Muscle layer of duodenum (tissue), 2 donors: ENCODE results near the gene PLXNA4.
A peak's percentile ranks its signal among the peaks of the same experiment; 100 is the strongest.

Experiments used
- H3K27ac ChIP-seq: one replicate; pipeline ENCODE4 v1.7.0; 2013; ENCODE audit warnings: mild to moderate bottlenecking, low read length
- H3K27me3 ChIP-seq: one replicate; pipeline ENCODE4 v1.7.0; 2013; ENCODE audit warnings: low read depth, mild to moderate bottlenecking, control low read depth, low read length
- H3K36me3 ChIP-seq, 2 donors: one replicate each; pipeline ENCODE4 v1.7.0; 2013; ENCODE audit warnings: low read length in 2 of 2, control low read depth in 1 of 2, mild to moderate bottlenecking in 1 of 2; ENCODE audit not compliant: insufficient read depth in 2 of 2, control insufficient read depth in 1 of 2
- H3K4me1 ChIP-seq, 2 donors: one replicate each; pipeline ENCODE4 v1.7.0; 2013; ENCODE audit warnings: low read length in 2 of 2, mild to moderate bottlenecking in 2 of 2, control low read depth in 1 of 2, moderate library complexity in 1 of 2; ENCODE audit not compliant: insufficient read depth in 2 of 2, control insufficient read depth in 1 of 2
- H3K4me3 ChIP-seq, 2 donors: one replicate each; pipeline ENCODE4 v1.7.0; 2013; ENCODE audit warnings: low read length in 2 of 2, low read depth in 1 of 2, mild to moderate bottlenecking in 1 of 2
- H3K9me3 ChIP-seq, 2 donors: one replicate each; pipeline ENCODE4 v1.7.0; 2013; ENCODE audit warnings: low read length in 2 of 2, control low read depth in 1 of 2, mild to moderate bottlenecking in 1 of 2; ENCODE audit not compliant: control insufficient read depth in 1 of 2
- donor health status: healthy.

The PLXNA4 gene

GRCh38 chr7:132584796-132585494 is 8.7 kb upstream of the PLXNA4 start:
- H3K4me1 ChIP-seq = no peaks in the 10 kb centered on the region
- H3K27me3 ChIP-seq = no peaks in the 10 kb centered on the region
- H3K4me3 ChIP-seq = no peak overlapping the region
- H3K9me3 ChIP-seq = no peaks in the 10 kb centered on the region
- H3K36me3 ChIP-seq = no peaks in the 10 kb centered on the region
- H3K27ac ChIP-seq = no peak overlapping the region

- Histone ChIP-seq H3K4me3 (no peak overlapping the region), H3K9me3 (no peaks in the 10 kb centered on the region), H3K36me3 (no peaks in the 10 kb centered on the region), H3K4me1 (peaks cover 0 to 4% of the 10 kb centered on the region in 2 donors), H3K27me3 (peaks cover 7% of the 10 kb centered on the region), H3K27ac (no peak overlapping the region)
Measured at GRCh38 chr7:132581431-132581830, 5.2 kb upstream of the PLXNA4 start.

DNA sequence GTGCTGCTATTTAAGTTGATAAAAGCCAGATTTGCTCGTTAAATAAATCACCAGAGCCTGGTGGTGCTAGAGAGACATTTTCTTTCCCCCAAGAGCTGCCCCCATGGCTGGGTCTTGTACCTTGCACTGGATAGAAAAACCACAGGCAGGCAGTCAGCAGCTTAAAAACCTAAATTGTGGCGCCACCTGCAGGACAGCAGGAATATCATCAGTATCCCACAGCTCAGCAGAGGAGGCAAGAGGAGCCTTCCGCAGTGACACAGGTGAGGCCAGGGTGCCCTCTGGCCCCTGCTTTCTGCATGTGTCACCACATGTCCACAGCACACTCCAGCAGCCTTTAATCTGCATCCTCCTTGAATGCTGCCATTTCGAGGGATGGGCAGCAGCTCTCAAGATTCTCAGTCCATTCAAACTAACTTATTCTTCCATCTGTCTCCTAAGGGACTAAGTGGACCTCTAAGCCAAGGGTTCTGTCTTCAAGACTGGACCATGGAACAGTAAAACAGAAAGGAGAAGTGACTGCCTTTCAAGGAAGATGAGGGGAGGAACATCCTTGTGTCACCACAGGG is 4.5 kb upstream of the PLXNA4 start:
- H3K27me3 ChIP-seq = peaks cover 7% of the 10 kb centered on the region
- no peaks in the 10 kb centered on the region for H3K36me3 ChIP-seq
- H3K9me3 ChIP-seq = no peaks in the 10 kb centered on the region
- no peak overlapping the region for H3K4me3 ChIP-seq
- no peak overlapping the region for H3K27ac ChIP-seq
- H3K4me1 ChIP-seq = peaks cover 0 to 10% of the 10 kb centered on the region in 2 donors

GRCh38 chr7:132580277-132580676 is 4.0 kb upstream of the PLXNA4 start:
- Histone ChIP-seq H3K27me3 (peaks cover 7% of the 10 kb centered on the region), H3K27ac (no peak overlapping the region), H3K9me3 (no peaks in the 10 kb centered on the region), H3K4me3 (no peak overlapping the region), H3K4me1 (peaks cover 0 to 15% of the 10 kb centered on the region in 2 donors), H3K36me3 (no peaks in the 10 kb centered on the region)

DNA sequence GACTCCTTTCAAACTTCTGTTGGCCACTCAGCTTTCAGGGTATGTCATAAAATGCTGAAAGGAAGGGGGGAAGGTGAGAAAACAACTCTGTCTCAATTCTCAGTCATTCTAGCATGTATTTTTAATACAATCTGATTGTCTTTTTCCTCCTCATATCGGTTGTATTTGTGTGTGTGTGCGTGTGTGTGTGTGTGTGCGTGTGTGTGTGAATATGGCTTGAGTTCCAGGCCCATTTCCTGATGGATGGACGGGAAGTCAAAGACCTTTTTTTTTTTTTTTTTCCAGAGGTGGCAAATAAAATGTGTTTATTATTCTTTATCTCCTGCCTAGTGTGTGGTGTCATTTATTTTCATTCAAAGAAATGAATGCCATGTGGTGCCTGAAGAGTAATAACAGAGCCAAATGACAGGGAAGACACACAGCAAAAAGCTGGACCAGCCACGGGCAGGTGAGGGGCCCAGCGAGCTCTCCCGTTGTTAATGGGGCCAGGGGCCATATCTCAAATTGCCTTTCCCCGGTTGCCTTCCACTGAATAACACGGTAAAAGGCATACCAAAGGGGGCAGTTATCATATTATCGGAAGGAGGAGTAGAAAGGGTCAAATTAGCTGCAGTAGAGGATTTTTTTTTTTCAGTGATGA is 3.1 kb upstream of the PLXNA4 start:
- H3K27me3 ChIP-seq = peaks cover 14% of the 10 kb centered on the region

DNA sequence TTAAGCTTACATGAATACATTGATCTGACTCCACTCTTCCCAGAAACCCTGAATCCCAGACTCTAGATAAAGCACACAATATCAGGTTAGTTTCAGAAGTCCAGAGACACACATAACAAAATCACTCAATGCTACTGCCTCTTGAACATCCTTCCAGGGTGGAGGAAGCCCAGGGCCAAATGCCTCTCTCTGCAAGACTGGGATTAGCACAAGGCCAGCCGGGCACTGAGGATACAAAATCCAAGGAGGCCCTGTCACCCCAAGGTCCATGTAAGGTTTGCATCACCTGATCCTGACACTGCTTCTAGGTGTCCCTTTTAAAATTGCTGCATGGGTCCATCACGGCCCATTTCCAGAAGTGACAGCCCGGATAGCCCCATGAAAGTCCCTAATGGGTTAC is 2.6 kb upstream of the PLXNA4 start:
- Histone ChIP-seq H3K36me3 (no peaks in the 10 kb centered on the region), H3K4me1 (peaks cover 0 to 29% of the 10 kb centered on the region in 2 donors), H3K9me3 (no peaks in the 10 kb centered on the region), H3K27ac (no peak overlapping the region), H3K4me3 (no peak overlapping the region), H3K27me3 (peaks cover 19% of the 10 kb centered on the region)

More for the DNA sequence above, 3.1 kb upstream of the PLXNA4 start:
- H3K4me1 ChIP-seq = peaks cover 0 to 24% of the 10 kb centered on the region in 2 donors
- no peaks in the 10 kb centered on the region for H3K9me3 ChIP-seq
- no peak overlapping the region for H3K4me3 ChIP-seq
- no peaks in the 10 kb centered on the region for H3K36me3 ChIP-seq
- no peak overlapping the region for H3K27ac ChIP-seq

DNA sequence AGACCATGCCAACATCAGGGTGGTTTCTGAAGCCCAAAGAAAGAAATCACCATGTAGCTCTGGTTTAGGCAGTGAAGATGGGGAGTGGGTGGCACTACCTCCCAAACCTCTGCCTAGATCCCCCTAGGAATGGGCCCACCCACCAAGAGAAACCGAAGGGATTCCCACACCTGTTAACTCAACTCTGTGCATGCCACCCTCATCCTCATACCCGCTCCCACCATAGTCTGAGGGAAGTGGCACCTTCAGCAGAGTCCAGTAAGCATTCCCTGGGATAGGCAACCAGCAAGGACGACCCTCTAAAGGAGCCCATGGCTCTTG is 1.7 kb upstream of the PLXNA4 start:
- no peaks in the 10 kb centered on the region for H3K36me3 ChIP-seq
- no peak overlapping the region for H3K27ac ChIP-seq
- H3K4me3 ChIP-seq = no peak overlapping the region
- H3K4me1 ChIP-seq = peaks cover 0 to 29% of the 10 kb centered on the region in 2 donors
- H3K9me3 ChIP-seq = no peaks in the 10 kb centered on the region
- H3K27me3 ChIP-seq = peaks cover 19% of the 10 kb centered on the region

DNA sequence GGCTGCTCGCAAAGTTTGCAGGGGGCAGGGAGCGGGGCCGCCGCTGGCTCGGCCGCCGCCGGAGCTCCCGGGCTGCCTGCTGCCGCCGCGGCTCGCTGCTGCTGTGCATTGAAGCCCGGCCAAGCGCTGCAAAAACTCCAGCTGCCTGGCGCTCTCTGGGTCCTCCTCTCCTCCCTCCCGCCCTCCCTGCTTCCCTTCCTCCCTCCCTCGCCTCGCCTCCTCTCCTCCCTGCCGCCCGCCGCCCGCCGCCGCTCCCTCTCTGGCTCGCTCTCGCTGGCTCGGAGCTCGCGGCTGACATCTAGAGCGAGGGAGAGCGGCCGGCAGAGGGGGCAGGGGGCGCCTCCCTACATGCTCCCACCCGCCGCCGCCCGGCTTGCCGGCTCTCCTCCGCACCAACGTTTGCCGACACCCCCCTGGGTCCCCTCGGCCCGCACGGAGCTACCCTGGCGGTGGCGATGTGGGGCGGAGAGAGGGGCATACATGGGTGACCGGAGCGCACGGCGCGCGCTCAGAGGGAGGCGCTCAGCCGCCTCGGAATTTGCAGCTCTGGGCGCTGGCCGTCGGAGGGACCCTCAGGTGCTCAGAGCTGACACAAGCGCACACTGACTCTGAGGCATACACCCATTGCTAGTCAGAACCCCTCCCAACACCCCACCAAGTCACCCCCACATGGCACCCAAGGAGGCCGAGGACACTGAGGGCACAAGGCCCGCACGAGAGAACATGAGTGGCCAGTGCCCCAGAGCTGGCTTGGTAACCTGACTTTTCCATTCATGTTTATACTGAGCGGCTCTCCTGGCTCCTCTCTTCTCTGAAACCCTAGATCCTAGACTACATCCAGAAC is 1.2 kb upstream of the PLXNA4 start:
- H3K27me3 ChIP-seq = peaks cover 22% of the 10 kb centered on the region
- H3K36me3 ChIP-seq = no peaks in the 10 kb centered on the region
- H3K4me1 ChIP-seq = peaks cover 0 to 29% of the 10 kb centered on the region in 2 donors
- peak overlapping the region in 1 of 2 donors; percentile 53 for H3K4me3 ChIP-seq
- H3K27ac ChIP-seq = no peak overlapping the region
- no peaks in the 10 kb centered on the region for H3K9me3 ChIP-seq

- Histone ChIP-seq H3K27me3 (peaks cover 30% of the 10 kb centered on the region), H3K4me1 (peaks cover 0 to 29% of the 10 kb centered on the region in 2 donors), H3K9me3 (no peaks in the 10 kb centered on the region), H3K36me3 (no peaks in the 10 kb centered on the region), H3K27ac (no peak overlapping the region), H3K4me3 (peak overlapping the region; percentile 62 to 66)
Measured at GRCh38 chr7:132576721-132577085, 433 bp upstream of the PLXNA4 start.

DNA sequence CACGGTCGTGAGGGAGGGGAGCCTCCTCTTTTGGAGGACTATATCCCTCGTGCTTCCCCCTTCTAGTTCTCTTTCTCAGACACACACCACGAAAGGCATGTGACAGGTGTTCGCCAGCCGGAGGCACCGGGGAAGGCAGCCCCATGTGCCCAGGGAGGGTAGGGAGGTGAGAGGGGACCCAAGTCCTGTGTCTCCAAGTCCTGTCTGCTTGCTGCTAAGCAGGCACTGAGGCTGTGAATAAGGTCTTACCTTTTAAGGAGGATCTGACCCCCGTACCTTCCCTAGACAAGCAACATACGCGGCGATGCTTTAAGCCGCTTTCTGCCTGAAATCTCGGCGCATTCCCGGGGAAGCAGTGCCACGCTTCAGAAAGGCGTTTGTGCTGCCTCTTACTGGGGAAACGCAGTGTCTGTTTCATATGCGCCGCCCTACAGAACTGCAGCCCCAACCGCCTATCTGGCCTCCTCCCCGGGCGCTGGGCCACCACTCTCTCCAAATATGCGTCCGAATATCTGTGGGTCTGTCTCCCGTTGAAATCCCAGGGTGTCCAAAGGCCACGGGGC is 770 bp downstream of the PLXNA4 start:
- H3K4me3 ChIP-seq = peak overlapping the region; percentile 62 to 66
- peaks cover 0 to 29% of the 10 kb centered on the region in 2 donors for H3K4me1 ChIP-seq
- no peaks in the 10 kb centered on the region for H3K36me3 ChIP-seq
- H3K9me3 ChIP-seq = no peaks in the 10 kb centered on the region
- no peak overlapping the region for H3K27ac ChIP-seq
- peaks cover 34% of the 10 kb centered on the region for H3K27me3 ChIP-seq

GRCh38 chr7:132574223-132574622 is 2.0 kb downstream of the PLXNA4 start:
- Histone ChIP-seq H3K9me3 (no peaks in the 10 kb centered on the region), H3K27ac (no peak overlapping the region), H3K4me3 (peak overlapping the region in 1 of 2 donors; percentile 66), H3K27me3 (peaks cover 34% of the 10 kb centered on the region), H3K4me1 (peaks cover 0 to 29% of the 10 kb centered on the region in 2 donors), H3K36me3 (no peaks in the 10 kb centered on the region)
